Breast epithelium (tissue), 4 donors: ENCODE data around the gene EFEMP1. TPM values are rescaled to one million over a fixed set of nuclear protein-coding genes. Genes with fewer than 3 reads are reported as not detected.

Experiments used
- DNase-seq, 2 donors: peaks; one replicate each; pipeline ENCODE4 v3.0.0-alpha.2; 2019; ENCODE audit warnings: low spot score in 2 of 2
- H3K27ac ChIP-seq, 2 donors: fragments of 200-600 bp; sonication (generic) in 1 of 2; one replicate each; pipeline ENCODE4 v1.5.1; 2016 to 2019; ENCODE audit warnings: mild to moderate bottlenecking in 1 of 2
- H3K27me3 ChIP-seq, 2 donors: fragments of 200-600 bp; sonication (generic) in 1 of 2; one replicate each; pipeline versions ENCODE4 v1.5.1 to v1.6.0; 2017 to 2019; ENCODE audit warnings: control low read depth in 1 of 2, mild to moderate bottlenecking in 1 of 2
- H3K36me3 ChIP-seq: fragments of 200-600 bp; one replicate; pipeline ENCODE4 v1.5.1; 2019
- H3K4me1 ChIP-seq, 2 donors: fragments of 200-600 bp; sonication (generic); one replicate each; pipeline ENCODE4 v1.5.1; 2016 to 2019; ENCODE audit warnings: control low read depth in 1 of 2
- H3K4me3 ChIP-seq, 3 donors: fragments of 200-600 bp; sonication (generic); 1 replicate in 2 of 3; 2 replicates in 1 of 3; pipeline ENCODE4 v1.5.1; 2016 to 2019; ENCODE audit warnings: mild to moderate bottlenecking in 3 of 3, moderate library complexity in 2 of 3
- H3K9me3 ChIP-seq, 2 donors: fragments of 200-600 bp; sonication (generic) in 1 of 2; one replicate each; pipeline ENCODE4 v1.5.1; 2016 to 2019; ENCODE audit warnings: control low read depth in 1 of 2
- POLR2A ChIP-seq: fragments of 450-650 bp; IDR thresholded peaks from one replicate; pipeline ENCODE4 v1.6.1; 2016; ENCODE audit warnings: antibody characterized with exemption, mild to moderate bottlenecking, moderate library complexity
- POLR2AphosphoS5 ChIP-seq, 3 donors: sonication (generic); formaldehyde crosslinking; IDR thresholded peaks; one replicate each; pipeline ENCODE4 v1.6.1; 2017; ENCODE audit warnings: antibody characterized with exemption in 3 of 3
- intact Hi-C: fragments of 100-400 bp; cut with DNase I; formaldehyde crosslinking; loops from one replicate; pipeline ENCODE4 v1.15.1; 2023; ENCODE audit warnings: low total_unique reads
- total RNA-seq, 3 donors: library from RNA; depleted of rRNA; stranded (reverse); fragments of >200 nt; gene quantifications; one replicate each; pipeline ENCODE4 v1.1.0, GENCODE V29; 2016
- TF ChIP-seq, protein P1 (sequence below), 3 donors: fragments of 450-650 bp; IDR thresholded peaks; one replicate each; pipeline ENCODE4 v1.5.1; 2016 to 2017; ENCODE audit warnings: antibody characterized with exemption in 3 of 3, mild to moderate bottlenecking in 3 of 3, moderate library complexity in 3 of 3

The EFEMP1 gene
- total RNA-seq, 3 donors from 2014 or later, result 186 to 445 (median 273) TPM

DNA sequence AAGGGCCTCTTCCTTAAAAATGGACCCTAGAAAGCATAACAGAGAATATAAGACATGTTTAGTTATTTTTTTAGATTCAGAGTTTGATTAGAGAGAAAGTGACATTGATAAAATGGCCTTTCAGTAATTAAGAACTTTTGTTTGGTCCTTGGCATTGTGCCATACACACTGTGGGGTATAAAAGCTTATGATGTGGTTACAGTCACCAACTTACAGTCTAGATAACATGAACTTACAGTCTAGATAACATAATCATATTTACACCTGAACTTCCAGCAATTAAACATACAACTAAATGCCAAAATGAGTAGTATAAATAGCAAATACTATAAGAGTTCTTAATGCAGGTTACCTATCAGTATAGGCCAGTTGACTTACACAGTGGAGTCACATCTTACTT lies 25.6 kb upstream of the EFEMP1 start:
- Histone ChIP-seq H3K27ac (no peak overlapping the region), H3K36me3 (no peaks in the 10 kb centered on the region), H3K4me3 (no peak overlapping the region), H3K4me1 (no peaks in the 10 kb centered on the region), H3K27me3 (no peaks in the 10 kb centered on the region), H3K9me3 (no peaks in the 10 kb centered on the region)
- no peak for DNase-seq
- TF ChIP-seq POLR2AphosphoS5 (IDR thresholded peaks at IDR 0.05) (no peak), POLR2A (no peak)
- TF ChIP-seq, protein P1, sequence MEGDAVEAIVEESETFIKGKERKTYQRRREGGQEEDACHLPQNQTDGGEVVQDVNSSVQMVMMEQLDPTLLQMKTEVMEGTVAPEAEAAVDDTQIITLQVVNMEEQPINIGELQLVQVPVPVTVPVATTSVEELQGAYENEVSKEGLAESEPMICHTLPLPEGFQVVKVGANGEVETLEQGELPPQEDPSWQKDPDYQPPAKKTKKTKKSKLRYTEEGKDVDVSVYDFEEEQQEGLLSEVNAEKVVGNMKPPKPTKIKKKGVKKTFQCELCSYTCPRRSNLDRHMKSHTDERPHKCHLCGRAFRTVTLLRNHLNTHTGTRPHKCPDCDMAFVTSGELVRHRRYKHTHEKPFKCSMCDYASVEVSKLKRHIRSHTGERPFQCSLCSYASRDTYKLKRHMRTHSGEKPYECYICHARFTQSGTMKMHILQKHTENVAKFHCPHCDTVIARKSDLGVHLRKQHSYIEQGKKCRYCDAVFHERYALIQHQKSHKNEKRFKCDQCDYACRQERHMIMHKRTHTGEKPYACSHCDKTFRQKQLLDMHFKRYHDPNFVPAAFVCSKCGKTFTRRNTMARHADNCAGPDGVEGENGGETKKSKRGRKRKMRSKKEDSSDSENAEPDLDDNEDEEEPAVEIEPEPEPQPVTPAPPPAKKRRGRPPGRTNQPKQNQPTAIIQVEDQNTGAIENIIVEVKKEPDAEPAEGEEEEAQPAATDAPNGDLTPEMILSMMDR (IDR thresholded peaks at IDR 0.05), result no peak
- intact Hi-C loops, result no loop called here

DNA sequence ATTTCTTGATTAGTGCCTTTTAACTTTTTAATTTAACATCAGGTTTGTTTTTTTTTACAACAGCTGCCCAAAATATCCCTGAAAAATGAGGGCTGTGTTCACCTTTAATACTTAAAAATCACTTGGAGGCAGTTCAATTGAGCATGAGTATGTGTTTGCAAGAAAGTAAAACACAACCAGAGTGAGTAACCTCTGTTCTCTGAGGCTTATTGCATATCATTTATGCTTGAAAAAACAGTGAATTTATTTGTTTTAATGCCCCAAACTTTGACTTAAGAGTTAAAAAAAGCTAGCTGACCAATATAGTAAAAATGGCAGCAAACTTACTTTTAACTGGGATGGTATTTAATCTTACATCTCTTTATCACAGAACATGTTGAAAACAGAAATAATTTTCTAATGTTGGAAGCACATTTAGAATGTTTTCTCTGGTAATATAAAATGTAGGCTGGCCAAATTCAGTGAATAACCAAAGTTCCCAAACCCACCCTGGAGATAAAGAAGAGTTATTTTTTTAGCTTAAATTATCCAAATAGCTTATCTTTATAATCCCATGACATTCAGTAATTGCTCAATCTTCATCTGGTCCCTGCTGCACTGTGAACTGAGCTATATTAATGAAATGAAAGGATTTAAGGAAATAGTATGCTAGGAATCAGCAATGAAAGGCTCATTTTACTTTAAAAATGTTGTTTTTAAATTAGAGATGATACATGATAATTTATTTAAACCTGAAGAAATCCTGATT lies 24.8 kb upstream of the EFEMP1 start:
- no peak for DNase-seq
- Histone ChIP-seq H3K4me3 (no peak overlapping the region), H3K27ac (no peak overlapping the region), H3K4me1 (no peaks in the 10 kb centered on the region), H3K27me3 (no peaks in the 10 kb centered on the region), H3K36me3 (no peaks in the 10 kb centered on the region), H3K9me3 (no peaks in the 10 kb centered on the region)
- no peak for TF ChIP-seq POLR2A
- no peak for TF ChIP-seq POLR2AphosphoS5 (IDR thresholded peaks at IDR 0.05)
- TF ChIP-seq, protein P1 (IDR thresholded peaks at IDR 0.05), result no peak
- intact Hi-C loops, result no loop called here

DNA sequence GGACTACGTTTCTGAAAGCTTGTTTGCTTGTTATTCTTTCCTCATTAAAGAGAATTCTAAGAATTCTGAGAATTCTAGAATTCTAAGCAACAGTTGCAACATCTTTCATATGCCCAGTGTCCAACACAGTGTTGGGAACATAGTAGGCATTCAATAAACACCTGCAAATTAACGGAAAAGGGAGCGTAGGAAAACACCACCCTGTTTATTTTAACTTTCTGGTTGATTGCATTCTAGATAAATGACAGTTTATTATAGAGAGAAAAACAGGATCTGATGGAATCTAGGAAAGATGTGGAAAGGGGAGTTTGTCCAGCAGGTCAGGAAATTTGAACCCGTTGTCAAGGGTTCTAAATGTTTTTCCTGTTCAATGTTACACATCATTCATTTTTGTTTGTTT lies 24.2 kb upstream of the EFEMP1 start:
- intact Hi-C loops, result no loop called here
- Histone ChIP-seq H3K9me3 (no peaks in the 10 kb centered on the region), H3K4me1 (no peaks in the 10 kb centered on the region), H3K4me3 (no peak overlapping the region), H3K27me3 (no peaks in the 10 kb centered on the region), H3K36me3 (no peaks in the 10 kb centered on the region), H3K27ac (no peak overlapping the region)
- DNase-seq, result no peak
- TF ChIP-seq POLR2A, result no peak
- TF ChIP-seq, protein P1 (IDR thresholded peaks at IDR 0.05), result no peak
- no peak for TF ChIP-seq POLR2AphosphoS5 (IDR thresholded peaks at IDR 0.05)

DNA sequence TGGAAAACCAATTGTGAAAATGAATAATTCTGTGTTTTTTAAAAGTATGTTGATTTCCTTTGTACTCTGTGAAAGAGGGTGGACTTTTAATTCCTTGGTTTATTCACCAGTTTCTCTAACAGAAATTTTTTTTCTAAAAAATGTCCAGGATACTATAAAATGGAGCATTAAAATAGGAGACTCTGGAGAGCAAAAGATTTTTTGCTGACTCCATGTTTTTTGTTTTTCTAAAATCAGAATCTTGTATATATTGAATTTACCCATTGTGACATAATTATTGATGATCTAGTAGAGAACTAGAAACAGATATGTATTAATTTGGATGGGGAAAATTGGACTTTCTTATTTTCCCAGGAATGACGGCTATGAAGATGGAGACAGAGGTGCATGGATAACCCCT lies 23.2 kb upstream of the EFEMP1 start:
- Histone ChIP-seq H3K27me3 (no peaks in the 10 kb centered on the region), H3K4me1 (no peaks in the 10 kb centered on the region), H3K27ac (no peak overlapping the region), H3K9me3 (no peaks in the 10 kb centered on the region), H3K36me3 (no peaks in the 10 kb centered on the region), H3K4me3 (no peak overlapping the region)
- intact Hi-C loops, result no loop called here
- TF ChIP-seq POLR2A (no peak), POLR2AphosphoS5 (IDR thresholded peaks at IDR 0.05) (no peak)
- TF ChIP-seq, protein P1 (IDR thresholded peaks at IDR 0.05), result no peak
- DNase-seq, result no peak

DNA sequence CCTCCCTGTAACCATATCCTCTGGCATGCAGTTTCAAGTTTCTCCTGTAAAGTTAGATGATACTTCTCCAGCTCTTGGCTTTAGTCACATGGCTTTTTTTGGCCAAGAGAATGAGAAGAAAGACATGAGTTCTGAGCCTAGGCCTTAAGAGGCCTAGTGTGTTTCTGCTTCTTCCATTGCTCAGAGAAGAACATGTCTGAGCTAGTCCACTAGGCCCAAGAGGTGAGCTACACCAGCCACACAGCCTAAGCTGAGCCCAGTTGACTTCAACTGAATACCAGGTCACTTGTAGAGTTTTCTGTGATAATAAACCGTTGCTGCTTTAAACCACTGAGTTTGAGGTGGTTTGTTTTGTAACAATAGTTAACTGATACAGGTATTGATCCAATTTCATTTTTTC lies 19.9 kb upstream of the EFEMP1 start:
- Histone ChIP-seq H3K36me3 (no peaks in the 10 kb centered on the region), H3K4me1 (no peaks in the 10 kb centered on the region), H3K27ac (no peak overlapping the region), H3K27me3 (no peaks in the 10 kb centered on the region), H3K4me3 (no peak overlapping the region), H3K9me3 (no peaks in the 10 kb centered on the region)
- no peak for DNase-seq
- intact Hi-C loops, result no loop called here
- TF ChIP-seq POLR2AphosphoS5 (IDR thresholded peaks at IDR 0.05), result no peak
- no peak for TF ChIP-seq POLR2A
- TF ChIP-seq, protein P1 (IDR thresholded peaks at IDR 0.05), result no peak
